HG02852 (cell line): ENCODE data around the gene RARB.

Source experiments
- ATAC-seq: cut with Tn5 transposase; IDR thresholded peaks from one replicate; pipeline ENCODE4 v1.9.1; 2021; ENCODE audit warnings: mild to moderate bottlenecking, moderate library complexity; ENCODE audit not compliant: unreplicated experiment

The RARB gene

DNA sequence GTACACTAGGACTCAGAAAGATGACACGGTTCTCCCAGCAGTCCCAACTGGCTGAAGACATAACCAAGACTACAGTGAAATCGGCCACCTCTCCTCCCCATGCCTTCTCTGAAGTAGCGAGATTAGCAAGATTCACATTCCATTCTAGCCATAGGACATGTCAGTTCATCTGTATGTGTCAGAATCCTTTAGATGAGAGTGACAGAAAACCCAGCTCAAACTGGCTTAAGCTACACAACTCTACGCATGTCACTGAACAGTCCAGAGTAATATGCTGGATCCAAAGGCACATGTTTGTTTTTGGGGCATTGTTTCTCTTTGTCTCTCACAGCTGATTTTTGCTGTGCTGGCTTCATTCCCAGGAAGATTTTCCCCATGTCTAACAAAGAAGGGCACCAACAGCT is 75.8 kb downstream of the RARB start:
- no peak for ATAC-seq

DNA sequence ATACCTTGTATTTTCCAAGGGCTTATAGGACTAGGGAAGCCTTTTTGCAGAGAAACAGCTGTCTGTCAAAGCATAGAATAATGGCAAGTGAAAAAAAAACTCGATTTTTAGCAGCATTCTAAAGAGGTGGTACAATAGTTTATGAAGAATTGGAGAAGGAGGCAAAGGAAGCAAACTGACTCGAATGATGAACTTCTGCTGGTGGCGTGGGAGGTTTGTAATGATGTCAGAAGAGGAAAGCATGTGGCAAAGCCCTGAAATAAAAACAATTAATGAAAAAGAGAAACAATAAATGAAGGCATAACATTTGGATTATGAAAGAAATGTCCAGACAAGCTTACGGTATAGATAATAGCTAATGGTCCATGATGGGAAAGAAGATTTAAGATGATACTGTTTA is 77.5 kb downstream of the RARB start:
- no peak for ATAC-seq

DNA sequence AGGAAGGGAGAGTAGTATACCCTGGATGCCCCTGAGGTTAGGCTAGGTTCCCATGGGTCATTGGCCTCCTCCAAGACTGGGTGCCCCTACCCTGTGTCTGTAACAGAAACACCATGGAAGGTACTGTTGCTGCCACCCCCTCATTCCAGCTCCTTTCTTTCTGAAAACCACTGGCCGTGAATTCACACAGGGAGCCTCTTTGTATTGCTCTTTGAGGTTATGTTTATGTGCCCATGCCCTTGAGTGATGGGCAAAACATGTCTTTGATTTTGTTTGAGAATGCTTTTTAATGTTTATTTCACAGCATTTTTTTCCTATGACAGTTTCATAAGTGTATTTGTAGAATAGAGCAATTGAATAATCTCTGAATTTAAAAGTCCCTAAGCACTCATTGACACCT is 79.7 kb downstream of the RARB start:
- no peak for ATAC-seq

DNA sequence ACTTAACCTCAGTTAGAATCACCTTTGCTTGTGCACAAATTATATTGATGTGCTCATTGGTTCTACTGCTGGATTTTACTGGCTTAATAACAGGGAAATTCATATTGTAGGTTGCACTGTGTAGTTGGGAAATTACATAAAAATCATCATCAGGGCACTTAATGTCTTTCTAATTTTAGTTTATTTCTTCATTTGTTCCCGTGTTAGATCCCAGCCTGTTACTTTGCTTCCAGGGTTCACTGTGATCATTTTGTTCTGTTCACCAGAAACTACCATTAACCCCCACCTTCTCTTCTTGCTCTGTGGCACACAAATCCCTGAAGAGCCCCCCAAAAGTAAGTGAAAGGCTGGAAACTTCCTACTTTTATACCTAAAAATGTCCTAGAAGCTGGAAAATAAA is 80.4 kb downstream of the RARB start:
- no peak for ATAC-seq

- no peak for ATAC-seq
Measured at GRCh38 chr3:25508901-25509300, 80.8 kb downstream of the RARB start.

DNA sequence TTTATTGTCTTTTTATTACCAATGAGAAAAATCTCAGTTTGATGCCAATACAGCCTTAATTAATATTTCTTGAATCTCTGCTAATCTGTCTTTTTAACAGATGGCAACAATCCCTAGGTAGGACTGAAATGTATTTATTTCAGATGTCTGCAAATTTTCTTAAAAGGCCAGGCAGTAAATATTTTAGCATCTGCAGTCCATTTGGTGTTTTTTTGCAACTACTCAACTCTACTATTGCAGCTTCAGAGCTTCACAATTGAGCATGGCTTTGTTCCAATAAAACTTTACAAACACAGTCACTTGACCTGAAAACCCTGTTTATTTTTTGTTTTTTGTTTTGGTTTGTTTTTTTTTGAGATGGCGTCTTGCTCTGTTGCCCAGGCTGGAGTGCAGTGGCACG is 82.7 kb downstream of the RARB start:
- no peak for ATAC-seq

DNA sequence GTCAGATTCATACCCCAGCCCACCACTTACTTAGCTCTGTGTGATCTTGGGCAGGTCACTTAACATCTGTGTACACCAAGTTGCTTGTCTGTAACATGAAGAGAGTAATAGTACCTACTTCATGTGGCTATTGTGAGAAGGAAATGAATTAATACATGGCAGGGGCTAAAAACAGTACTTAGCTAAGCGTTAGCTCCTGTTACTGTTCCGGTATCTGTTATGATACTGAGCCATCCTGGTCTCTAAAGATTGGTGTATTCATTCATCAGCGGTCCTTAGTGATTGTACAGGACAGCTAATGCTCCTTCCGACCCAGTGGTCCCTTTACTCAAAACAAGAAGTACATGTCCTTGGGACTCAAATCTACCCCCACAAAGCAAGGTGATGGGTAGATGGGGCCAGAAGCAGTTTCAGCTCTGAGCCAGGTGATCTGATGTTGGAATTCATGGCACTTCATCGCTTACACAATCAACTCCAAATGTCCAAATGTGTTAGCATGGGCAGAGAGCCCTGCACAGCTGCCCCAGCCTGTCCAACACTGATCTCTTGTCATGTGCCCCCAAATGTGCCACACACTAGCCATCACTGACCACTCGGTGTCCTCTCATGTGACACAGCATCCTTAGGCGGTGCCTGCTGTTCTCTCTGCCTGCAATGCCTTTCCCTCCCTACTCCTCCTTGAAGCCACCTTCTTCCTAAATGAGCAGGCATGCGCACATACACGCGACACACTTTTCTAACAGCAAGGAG is 84.1 kb downstream of the RARB start:
- no peak for ATAC-seq

GRCh38 chr3:25513642-25514266 is 85.7 kb downstream of the RARB start:
- no peak for ATAC-seq

DNA sequence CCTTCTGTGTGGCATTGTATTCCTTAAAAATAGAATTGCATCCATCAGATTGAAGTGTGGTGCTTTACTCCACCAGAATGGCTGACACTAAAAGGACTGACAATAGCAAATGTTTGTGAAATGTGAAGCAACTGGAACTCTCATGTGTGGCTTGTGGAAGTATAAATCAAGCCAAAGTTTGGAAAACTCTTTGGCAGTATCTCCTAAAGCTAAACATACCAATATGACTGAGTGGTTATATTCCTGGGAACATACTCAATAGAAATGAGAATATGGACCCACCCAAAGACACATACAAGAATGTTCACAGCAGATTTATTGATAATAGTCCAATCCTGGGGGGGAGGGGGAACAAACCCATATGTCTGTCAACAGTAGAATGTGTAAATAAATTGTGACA is 87.1 kb downstream of the RARB start:
- ATAC-seq = no peak

GRCh38 chr3:25520926-25521559 is 93.0 kb downstream of the RARB start:
- ATAC-seq = no peak

GRCh38 chr3:25527336-25527735 is 99.3 kb downstream of the RARB start:
- ATAC-seq = no peak

DNA sequence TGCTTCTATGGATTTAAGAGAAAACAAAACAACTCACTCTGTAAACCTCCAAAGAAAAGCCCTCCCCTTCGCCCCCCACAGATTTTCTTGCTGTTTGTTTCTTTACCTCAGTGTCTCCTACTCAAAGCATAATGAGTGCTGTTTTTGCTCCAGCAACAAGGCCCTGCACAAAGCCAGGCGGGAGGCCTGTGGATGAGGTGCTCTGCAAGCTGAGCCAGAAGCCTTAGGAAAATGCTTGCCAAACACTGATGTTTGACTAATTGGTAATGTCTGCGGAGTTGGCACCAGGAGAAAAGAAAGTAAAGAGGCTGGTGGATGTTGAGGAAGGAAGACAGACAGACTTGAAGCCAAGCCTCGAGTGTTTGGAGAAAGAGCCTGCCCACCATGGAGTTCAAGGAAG is 99.7 kb downstream of the RARB start:
- no peak for ATAC-seq

DNA sequence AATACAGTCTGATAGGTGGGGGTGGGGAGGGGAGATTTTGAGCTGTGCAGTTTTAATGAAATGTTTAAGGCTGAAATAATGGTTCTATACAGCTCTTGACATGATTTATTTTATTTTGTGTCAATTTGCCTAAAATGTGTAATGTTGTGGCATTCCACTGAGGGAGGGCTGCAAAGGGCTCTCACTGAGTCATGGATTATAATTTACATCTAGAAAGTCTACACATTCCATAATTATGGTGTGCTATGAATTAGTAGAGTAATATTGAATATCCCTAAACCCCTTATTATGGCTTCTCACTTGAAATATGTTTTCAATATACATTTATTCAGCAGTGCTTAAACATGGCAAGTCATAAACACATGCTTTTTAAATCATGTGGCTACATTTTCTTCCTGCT is 103.9 kb downstream of the RARB start:
- no peak for ATAC-seq

- ATAC-seq = no peak
Measured at GRCh38 chr3:25532431-25533162, 104.5 kb downstream of the RARB start.

- no peak for ATAC-seq
Measured at GRCh38 chr3:25533399-25533798, 105.3 kb downstream of the RARB start.

DNA sequence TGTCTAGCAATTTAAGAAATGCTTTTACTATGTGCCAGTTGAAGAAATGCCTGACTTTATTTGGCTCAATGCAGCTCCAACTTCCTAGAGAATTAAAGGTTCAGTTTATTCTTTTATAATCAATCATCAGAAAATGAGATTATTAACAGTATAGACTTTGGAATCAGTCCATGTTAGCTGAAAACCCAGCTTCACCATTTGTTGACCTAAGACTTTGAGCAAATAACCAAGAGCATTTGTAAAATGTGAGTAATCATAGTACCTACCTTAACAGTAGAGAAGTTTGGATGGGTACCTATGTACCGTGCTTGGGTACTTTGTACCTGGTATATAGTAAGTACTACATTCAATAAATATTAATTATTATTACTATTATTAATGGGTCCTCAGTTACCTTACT is 105.9 kb downstream of the RARB start:
- ATAC-seq = no peak

GRCh38 chr3:25536521-25537391 is 108.7 kb downstream of the RARB start:
- ATAC-seq = no peak

DNA sequence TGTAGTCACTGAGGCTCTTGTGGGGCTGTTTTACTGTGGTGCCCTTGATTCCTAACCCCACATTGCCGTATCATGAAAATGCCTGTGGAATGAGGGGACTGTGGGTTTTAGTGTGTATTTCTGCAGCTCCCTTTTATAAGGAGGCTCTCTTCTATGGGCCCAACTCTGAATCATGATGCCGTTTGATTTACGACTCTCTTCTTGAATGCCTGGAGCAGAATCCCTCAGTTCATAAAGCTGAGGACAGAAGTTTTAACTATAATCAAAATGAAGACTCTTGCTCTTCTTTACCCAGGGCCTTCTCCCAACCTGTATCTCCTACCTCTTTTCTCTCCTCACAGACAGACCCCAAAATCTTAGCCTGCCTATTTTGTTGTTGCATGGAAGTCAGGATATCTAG is 109.5 kb downstream of the RARB start:
- no peak for ATAC-seq

- no peak for ATAC-seq
Measured at GRCh38 chr3:25540273-25540672, 112.2 kb downstream of the RARB start.

GRCh38 chr3:25542492-25543039 is 114.5 kb downstream of the RARB start:
- ATAC-seq = no peak
